SU-DHL-6 (cell line): ENCODE results near the gene DLG2.

Source experiments
- EZH2phosphoT487 ChIP-seq: fragments of 200-600 bp; sonication (generic), shearing (Covaris generic); conservative IDR thresholded peaks from 2 replicates; pipeline ENCODE4 v1.6.1; 2018; ENCODE audit warnings: mild to moderate bottlenecking, antibody characterized with exemption, low read length, moderate library complexity, mixed read lengths
- TF ChIP-seq, protein P1 (sequence below): fragments of 200-600 bp; sonication (generic); IDR thresholded peaks from one replicate; pipeline ENCODE4 v1.5.1; 2017; ENCODE audit warnings: antibody characterized with exemption, mild to moderate bottlenecking, low read length, moderate library complexity; ENCODE audit not compliant: insufficient read depth, poor library complexity, severe bottlenecking

DNA sequence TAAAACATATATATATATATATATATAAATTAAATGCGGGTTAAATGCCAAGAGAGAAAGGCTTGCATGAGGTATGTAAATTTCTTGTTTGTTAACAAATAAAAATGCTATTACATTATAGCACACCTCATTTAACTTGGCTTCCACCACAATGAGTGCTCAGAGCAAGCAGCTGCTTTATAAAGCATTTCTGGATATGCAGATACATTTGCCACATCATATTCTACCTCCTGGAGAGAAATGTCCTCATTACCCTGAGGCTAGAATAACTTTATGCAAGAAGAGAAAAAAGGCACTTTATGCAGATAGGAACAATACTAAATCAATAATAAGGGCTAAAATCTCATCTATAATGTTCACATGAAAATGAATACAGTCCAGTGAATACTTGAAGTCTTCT is 2159.3 kb downstream of the DLG2 start:
- TF ChIP-seq, protein P1, sequence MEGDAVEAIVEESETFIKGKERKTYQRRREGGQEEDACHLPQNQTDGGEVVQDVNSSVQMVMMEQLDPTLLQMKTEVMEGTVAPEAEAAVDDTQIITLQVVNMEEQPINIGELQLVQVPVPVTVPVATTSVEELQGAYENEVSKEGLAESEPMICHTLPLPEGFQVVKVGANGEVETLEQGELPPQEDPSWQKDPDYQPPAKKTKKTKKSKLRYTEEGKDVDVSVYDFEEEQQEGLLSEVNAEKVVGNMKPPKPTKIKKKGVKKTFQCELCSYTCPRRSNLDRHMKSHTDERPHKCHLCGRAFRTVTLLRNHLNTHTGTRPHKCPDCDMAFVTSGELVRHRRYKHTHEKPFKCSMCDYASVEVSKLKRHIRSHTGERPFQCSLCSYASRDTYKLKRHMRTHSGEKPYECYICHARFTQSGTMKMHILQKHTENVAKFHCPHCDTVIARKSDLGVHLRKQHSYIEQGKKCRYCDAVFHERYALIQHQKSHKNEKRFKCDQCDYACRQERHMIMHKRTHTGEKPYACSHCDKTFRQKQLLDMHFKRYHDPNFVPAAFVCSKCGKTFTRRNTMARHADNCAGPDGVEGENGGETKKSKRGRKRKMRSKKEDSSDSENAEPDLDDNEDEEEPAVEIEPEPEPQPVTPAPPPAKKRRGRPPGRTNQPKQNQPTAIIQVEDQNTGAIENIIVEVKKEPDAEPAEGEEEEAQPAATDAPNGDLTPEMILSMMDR: no peak
- no peak for TF ChIP-seq EZH2phosphoT487
